T-cell (primary cell): Measurements from ENCODE around the gene OPRL1. TPM values are rescaled to one million over a fixed set of nuclear protein-coding genes. Genes with fewer than 3 reads are reported as not detected.
A peak's percentile ranks its signal among the peaks of the same experiment; 100 is the strongest.
"Not testable (repeated sequence)": the region's sequence is repeated elsewhere in the genome, so short reads cannot be mapped to it uniquely, and the experiment has no call there.

ENCODE experiments used
- ATAC-seq, 4 experiments: fragments of 200-7000 bp in 3 of 4; fragments of 150-1000 bp in 1 of 4; cut with Tn5 transposase; replicated peaks in 1 of 4; 1 replicate in 3 of 4; 2 replicates in 1 of 4; pipeline ENCODE4 v1.10.0; 2021; ENCODE audit warnings: moderate library complexity in 3 of 4, mild to moderate bottlenecking in 2 of 4, moderate number of reproducible peaks in 1 of 4
- CTCF ChIA-PET, 2 donors: fragments of 300-600 bp; sonication (Branson Sonifier 250); formaldehyde crosslinking; loops; one replicate each; lab custom pipeline; 2022; ENCODE audit warnings: antibody characterized with exemption in 2 of 2; lab: Charles Lee
- POLR2A ChIA-PET, 2 donors: fragments of 300-600 bp; sonication (Branson Sonifier 250); formaldehyde crosslinking; loops; one replicate each; lab custom pipeline; 2022; ENCODE audit warnings: antibody characterized with exemption in 2 of 2; lab: Charles Lee
- DNase-seq, 35 experiments: peaks; one replicate each; pipeline versions ENCODE4 v3.0.0 to v3.0.0-alpha.2; 2013 to 2023
- H3K27ac ChIP-seq: one replicate; pipeline ENCODE4 v1.5.1; 2013; ENCODE audit warnings: low read length
- H3K27me3 ChIP-seq, 2 experiments: replicated peaks in 1 of 2; 1 replicate in 1 of 2; 2 replicates in 1 of 2; pipeline versions ENCODE4 v1.6.1 to v1.7.0; 2013; ENCODE audit warnings: low read length in 1 of 2, mixed read lengths in 1 of 2; ENCODE audit not compliant: control insufficient read depth in 2 of 2, insufficient read depth in 2 of 2; ENCODE audit errors: extremely low read depth in 1 of 2
- H3K36me3 ChIP-seq, 2 donors: 1 replicate in 1 of 2; 2 replicates in 1 of 2; pipeline versions ENCODE4 v1.6.1 to v1.7.0; 2013; ENCODE audit warnings: low read length in 1 of 2; ENCODE audit not compliant: control insufficient read depth in 2 of 2, insufficient read depth in 1 of 2; ENCODE audit errors: extremely low read depth in 1 of 2
- H3K4me1 ChIP-seq, 2 experiments: 1 replicate in 1 of 2; 2 replicates in 1 of 2; pipeline versions ENCODE4 v1.6.1 to v1.7.0; 2013; ENCODE audit warnings: low read length in 2 of 2, mixed read lengths in 1 of 2; ENCODE audit not compliant: insufficient read depth in 2 of 2, control insufficient read depth in 1 of 2; ENCODE audit errors: extremely low read depth in 1 of 2
- H3K4me3 ChIP-seq, 2 donors: 1 replicate in 1 of 2; 2 replicates in 1 of 2; pipeline versions ENCODE4 v1.5.1 to v1.7.0; 2013; ENCODE audit warnings: mild to moderate bottlenecking in 2 of 2, low read length in 1 of 2, moderate library complexity in 1 of 2; ENCODE audit not compliant: control insufficient read depth in 1 of 2; ENCODE audit errors: extremely low read depth in 1 of 2
- H3K9me3 ChIP-seq: 2 replicates; pipeline ENCODE4 v1.7.0; 2013
- H3K27ac Mint-ChIP-seq, 2 donors: one replicate each; pipeline ENCODE4 v1.8.0; 2020 to 2021; ENCODE audit warnings: mild to moderate bottlenecking in 2 of 2, mixed read lengths in 2 of 2
- H3K27me3 Mint-ChIP-seq, 2 donors: one replicate each; pipeline ENCODE4 v1.8.0; 2021 to 2022; ENCODE audit warnings: mixed read lengths in 2 of 2
- H3K36me3 Mint-ChIP-seq: one replicate; pipeline ENCODE4 v1.8.0; 2021; ENCODE audit warnings: mixed read lengths
- H3K4me1 Mint-ChIP-seq, 3 donors: one replicate each; pipeline ENCODE4 v1.8.0; 2020 to 2022; ENCODE audit warnings: mixed read lengths in 3 of 3, mild to moderate bottlenecking in 1 of 3
- H3K4me3 Mint-ChIP-seq, 3 donors: one replicate each; pipeline ENCODE4 v1.8.0; 2020 to 2022; ENCODE audit warnings: mild to moderate bottlenecking in 3 of 3, mixed read lengths in 3 of 3, moderate library complexity in 3 of 3
- H3K9me3 Mint-ChIP-seq, 3 donors: one replicate each; pipeline ENCODE4 v1.8.0; 2020 to 2022; ENCODE audit warnings: mixed read lengths in 3 of 3
- WGBS: methylation state at CpG from one replicate; pipeline ENCODE4 v1.1.5; 2013; ENCODE audit warnings: missing lambda C conversion rate; ENCODE audit not compliant: insufficient coverage; 5-methylcytosine and 5-hydroxymethylcytosine counted together
- total RNA-seq, 35 experiments: library from RNA in 6 of 35; stranded (reverse) in 6 of 35; fragments of 120-200 nt in 1 of 35; gene quantifications; one replicate each; pipeline versions ENCODE4 v1.2.1 to v1.2.4 and lab custom pipeline; 2013 to 2026

The OPRL1 gene
- total RNA-seq, 5 donors from 2014 or later (not counting 1 experiment from before 2014, with no cell fraction given), result 1.1 to 1.9 (median 1.5) TPM

GRCh38 chr20:64114356-64114971 lies 34.6 kb downstream of the OPRL1 start:
- H3K4me3 Mint-ChIP-seq, result no peak overlapping the region
- 85% methylated on average over 11 of the region's 14 CpGs for WGBS
- peaks cover 0 to 1% of the 10 kb centered on the region in 2 donors for H3K27me3 Mint-ChIP-seq
- Histone ChIP-seq H3K9me3 (no peaks in the 10 kb centered on the region), H3K4me3 (no peak overlapping the region), H3K4me1 (no peaks in the 10 kb centered on the region), H3K27me3 (peaks cover 0 to 2% of the 10 kb centered on the region in 2 experiments), H3K36me3 (no peaks in the 10 kb centered on the region), H3K27ac (no peak overlapping the region)
- H3K36me3 Mint-ChIP-seq, result no peaks in the 10 kb centered on the region
- no peak for ATAC-seq
- peak in 2 of 35 experiments; percentile 11 to 13 for DNase-seq
- H3K27ac Mint-ChIP-seq, result no peak overlapping the region
- CTCF ChIA-PET, result no interaction called here
- peaks cover 0 to 2% (median 0%) of the 10 kb centered on the region in 3 donors for H3K4me1 Mint-ChIP-seq
- POLR2A ChIA-PET, result interaction anchor here in 1 of 2 donors (0.6 kb wide), 1 partner anchor 323 kb away, joined by 9 read pairs; no protein-coding TSS in a partner anchor
- H3K9me3 Mint-ChIP-seq, result no peaks in the 10 kb centered on the region

DNA sequence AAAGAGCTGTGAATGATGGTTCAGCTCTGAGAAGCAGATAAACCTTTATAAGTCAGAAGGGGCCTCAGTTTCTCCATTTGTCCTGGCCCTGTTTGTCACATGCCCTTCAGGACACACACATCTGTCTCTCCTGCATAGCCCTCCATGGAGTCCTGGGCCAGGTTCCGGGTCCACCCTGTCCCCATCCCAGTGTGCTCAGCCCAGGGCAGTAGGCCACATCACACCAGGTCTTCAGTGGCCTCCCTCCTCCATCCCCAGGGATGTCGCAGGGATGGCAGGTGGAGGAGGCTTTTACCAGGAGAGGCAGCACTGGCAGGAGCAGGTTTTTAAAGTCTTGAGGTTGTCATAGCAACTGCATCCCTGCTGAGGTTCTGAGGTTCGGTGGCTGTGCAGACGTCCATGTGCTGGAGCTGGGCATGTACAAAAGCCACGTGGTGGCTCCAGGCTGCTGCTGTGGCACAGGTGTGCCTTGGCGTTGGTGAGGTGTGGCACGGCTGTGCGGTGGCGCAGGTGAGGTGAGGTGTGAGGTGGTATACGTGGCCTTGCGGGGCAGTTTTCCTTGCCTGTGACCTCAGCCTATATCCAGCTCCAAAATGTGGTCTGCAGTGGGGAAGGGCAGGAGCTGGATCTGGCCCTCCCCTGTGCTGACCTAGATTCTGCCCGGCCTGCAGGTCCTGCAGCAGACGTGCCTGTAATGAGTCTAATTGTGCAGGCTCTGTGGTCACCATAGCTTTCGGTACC lies 35.5 kb downstream of the OPRL1 start:
- no peaks in the 10 kb centered on the region for H3K36me3 Mint-ChIP-seq
- ATAC-seq, result no peak
- CTCF ChIA-PET, result no interaction called here
- peaks cover 0 to 1% of the 10 kb centered on the region in 2 donors for H3K27me3 Mint-ChIP-seq
- peaks cover 6 to 7% (median 7%) of the 10 kb centered on the region in 3 donors for H3K4me1 Mint-ChIP-seq
- Histone ChIP-seq H3K4me3 (no peak overlapping the region), H3K36me3 (no peaks in the 10 kb centered on the region), H3K9me3 (no peaks in the 10 kb centered on the region), H3K27ac (no peak overlapping the region), H3K27me3 (peaks cover 0 to 5% of the 10 kb centered on the region in 2 experiments), H3K4me1 (peaks cover 5 to 8% of the 10 kb centered on the region in 2 experiments)
- POLR2A ChIA-PET, result interaction anchor here in 1 of 2 donors (0.5 to 0.6 kb wide), 2 partner anchors 288 to 324 kb away, joined by 4 to 9 read pairs; no protein-coding TSS in a partner anchor
- H3K27ac Mint-ChIP-seq, result no peak overlapping the region
- peak in 1 of 35 experiments; percentile 21 for DNase-seq
- WGBS, result 81% methylated on average over 10 of the region's 14 CpGs
- H3K9me3 Mint-ChIP-seq, result no peaks in the 10 kb centered on the region
- no peak overlapping the region for H3K4me3 Mint-ChIP-seq

DNA sequence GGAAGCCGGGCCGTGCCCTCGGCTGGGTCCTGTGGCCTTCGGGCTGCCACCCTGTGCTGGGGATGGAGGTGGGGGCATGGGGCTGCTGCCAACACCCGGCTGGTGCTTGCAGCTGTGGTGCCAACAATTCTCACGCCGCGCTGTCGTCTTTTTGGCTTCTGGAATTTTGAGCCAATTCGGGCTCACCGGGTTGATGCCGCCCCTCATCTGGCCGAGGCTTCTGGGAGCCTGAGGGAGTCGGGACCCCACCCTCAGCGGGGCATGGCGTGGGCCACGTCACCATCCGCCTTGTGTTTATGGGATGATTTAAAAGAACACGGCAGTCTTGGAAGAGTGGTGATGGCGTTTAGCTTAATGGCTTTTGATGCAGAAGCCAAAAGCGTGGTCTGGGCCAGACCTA lies 36.1 kb downstream of the OPRL1 start:
- Mint-ChIP-seq H3K27me3 (peaks cover 0 to 1% of the 10 kb centered on the region in 2 donors), H3K4me3 (no peak overlapping the region), H3K9me3 (no peaks in the 10 kb centered on the region), H3K4me1 (peaks cover 8 to 10% (median 9%) of the 10 kb centered on the region in 3 donors), H3K27ac (no peak overlapping the region), H3K36me3 (no peaks in the 10 kb centered on the region)
- Histone ChIP-seq H3K27ac (no peak overlapping the region), H3K4me1 (peaks cover 5 to 13% of the 10 kb centered on the region in 2 experiments), H3K27me3 (peaks cover 0 to 11% of the 10 kb centered on the region in 2 experiments), H3K36me3 (no peaks in the 10 kb centered on the region), H3K4me3 (no peak overlapping the region), H3K9me3 (no peaks in the 10 kb centered on the region)
- WGBS, result 93% methylated on average over 20 of the region's 21 CpGs
- DNase-seq, result no peak
- POLR2A ChIA-PET, result no interaction called here
- CTCF ChIA-PET, result no interaction called here
- ATAC-seq, result no peak

DNA sequence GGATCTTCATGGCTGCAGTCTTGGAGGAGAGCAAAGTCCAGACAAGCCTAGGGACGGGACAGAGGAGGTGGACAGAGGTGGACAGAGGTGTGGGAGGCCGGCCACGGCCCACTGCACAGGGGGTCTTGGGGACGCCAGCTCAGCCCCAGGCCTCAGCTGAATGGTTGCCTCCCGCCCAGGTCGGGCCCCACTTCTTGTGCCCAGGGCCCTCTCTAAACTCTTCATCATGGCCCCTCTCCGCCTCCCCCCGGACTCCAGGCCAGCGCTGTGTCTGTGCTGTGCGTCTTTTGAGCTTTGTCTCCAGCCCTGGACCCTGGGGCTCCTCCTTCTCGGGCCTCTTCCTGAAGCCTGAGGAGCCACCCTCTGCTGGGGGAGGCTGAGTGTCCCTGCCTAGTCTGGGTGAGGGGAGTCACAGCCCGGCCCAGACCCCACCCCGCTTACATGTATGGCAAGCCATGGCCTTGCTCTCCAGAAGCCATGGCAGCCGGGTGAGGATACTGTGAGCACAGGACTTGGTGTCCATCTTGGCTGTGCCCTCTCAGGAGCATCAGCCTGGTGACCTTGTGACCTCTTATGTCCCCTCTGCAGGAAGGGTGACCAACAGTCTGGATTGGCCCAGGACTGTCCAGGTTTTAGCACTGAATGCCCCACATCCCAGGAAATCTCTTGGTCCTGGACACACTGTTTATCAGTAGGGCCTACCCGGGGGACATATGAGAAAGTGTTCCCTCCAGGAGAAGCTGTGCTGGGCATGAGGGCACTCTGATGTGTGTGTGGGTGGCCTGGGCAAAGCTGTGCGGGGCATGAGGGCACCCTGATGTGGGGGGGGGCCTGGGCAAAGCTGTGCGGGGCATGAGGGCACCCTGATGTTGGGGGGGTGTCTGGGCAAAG lies 36.9 kb downstream of the OPRL1 start:
- Mint-ChIP-seq H3K4me3 (no peak overlapping the region), H3K4me1 (peaks cover 8 to 10% (median 9%) of the 10 kb centered on the region in 3 donors), H3K36me3 (no peaks in the 10 kb centered on the region), H3K27ac (no peak overlapping the region), H3K27me3 (peaks cover 0 to 7% of the 10 kb centered on the region in 2 donors), H3K9me3 (no peaks in the 10 kb centered on the region)
- peaks cover 5 to 13% of the 10 kb centered on the region in 2 experiments for H3K4me1 ChIP-seq
- no peaks in the 10 kb centered on the region for H3K9me3 ChIP-seq
- ChIA-PET POLR2A (no interaction called here), CTCF (no interaction called here)
- no peaks in the 10 kb centered on the region for H3K36me3 ChIP-seq
- no peak overlapping the region for H3K4me3 ChIP-seq
- H3K27ac ChIP-seq, result no peak overlapping the region
- ATAC-seq (no peak), DNase-seq (peak in 1 of 35 experiments; percentile 12)
- peaks cover 0 to 18% of the 10 kb centered on the region in 2 experiments for H3K27me3 ChIP-seq
- WGBS, result 84% methylated on average over 9 of the region's 17 CpGs

- H3K9me3 Mint-ChIP-seq, H3K36me3 ChIP-seq, ATAC-seq, H3K27ac ChIP-seq, H3K4me3 Mint-ChIP-seq, H3K4me3 ChIP-seq, H3K27me3 Mint-ChIP-seq, POLR2A ChIA-PET, H3K27ac Mint-ChIP-seq, DNase-seq, CTCF ChIA-PET, H3K36me3 Mint-ChIP-seq, H3K9me3 ChIP-seq: not testable (repeated sequence)
- peaks cover 8 to 10% (median 9%) of the 10 kb centered on the region in 3 donors for H3K4me1 Mint-ChIP-seq
- no CpG with 5 or more reads among the region's 6 CpGs for WGBS
- peaks cover 0 to 21% of the 10 kb centered on the region in 2 experiments for H3K27me3 ChIP-seq
- H3K4me1 ChIP-seq, result peaks cover 5 to 13% of the 10 kb centered on the region in 2 experiments
These were observed 37.5 kb downstream of the OPRL1 start for GRCh38 chr20:64117432-64117777.

- no peak overlapping the region for H3K27ac Mint-ChIP-seq
- 93% methylated on average over 7 of the region's 8 CpGs for WGBS
These were observed 39.4 kb downstream of the OPRL1 start for GRCh38 chr20:64119301-64119680.

More at GRCh38 chr20:64119301-64119680, 39.4 kb downstream of the OPRL1 start:
- Mint-ChIP-seq H3K4me1 (peaks cover 8 to 10% (median 9%) of the 10 kb centered on the region in 3 donors), H3K36me3 (no peaks in the 10 kb centered on the region), H3K27me3 (peaks cover 0 to 9% of the 10 kb centered on the region in 2 donors), H3K9me3 (no peaks in the 10 kb centered on the region), H3K4me3 (peak overlapping the region in 1 of 3 donors; percentile 70)
- CTCF ChIA-PET, result interaction anchor here in 1 of 2 donors (0.5 to 0.8 kb wide), 3 partner anchors 17 to 601 kb away, joined by 3 read pairs; no protein-coding TSS in a partner anchor
- DNase-seq (peak in 1 of 35 experiments; percentile 16), ATAC-seq (no peak)
- POLR2A ChIA-PET, result no interaction called here
- no peak overlapping the region for H3K27ac ChIP-seq
- H3K4me1 ChIP-seq, result peaks cover 5 to 13% of the 10 kb centered on the region in 2 experiments
- no peaks in the 10 kb centered on the region for H3K36me3 ChIP-seq
- H3K27me3 ChIP-seq, result peaks cover 0 to 27% of the 10 kb centered on the region in 2 experiments
- H3K9me3 ChIP-seq, result no peaks in the 10 kb centered on the region
- H3K4me3 ChIP-seq, result no peak overlapping the region
